GM12892 (cell line): ENCODE measurements around the gene PREX1.

ENCODE experiments used
- POLR2A ChIP-seq: IDR thresholded peaks from 2 replicates; pipeline ENCODE4 v1.6.1; 2011; ENCODE audit warnings: low read depth, low read length, control low read depth
- TAF1 ChIP-seq: IDR thresholded peaks from 2 replicates; pipeline ENCODE4 v1.6.1; 2011; ENCODE audit warnings: low read depth, mild to moderate bottlenecking, control low read depth, low read length, borderline replicate concordance

DNA sequence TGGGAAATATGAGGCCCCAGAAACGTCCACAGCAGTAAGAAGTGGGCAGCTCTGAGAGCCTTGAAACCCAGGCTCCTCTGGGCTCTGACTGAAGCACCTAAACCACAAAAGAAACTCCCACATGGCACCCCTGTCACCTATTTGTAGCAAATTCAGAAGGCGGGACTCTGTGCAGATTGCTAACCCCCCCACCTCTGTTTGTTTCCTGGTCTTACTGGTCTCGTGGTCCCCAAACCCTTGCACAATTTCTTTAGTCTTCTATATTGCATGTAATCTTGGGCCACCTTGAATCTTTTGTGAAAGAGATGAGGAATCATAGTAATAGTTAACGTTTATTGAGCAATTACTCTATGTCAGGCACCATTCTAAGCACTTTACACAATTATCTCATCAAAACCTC is 154.3 kb downstream of the PREX1 start:
- TF ChIP-seq POLR2A = no peak
- TF ChIP-seq TAF1 = no peak
